ENCODE measurements around the gene CAVIN1. TPM values are rescaled to one million over a fixed set of nuclear protein-coding genes. Genes with fewer than 3 reads are reported as not detected.
"Not testable (repeated sequence)": the region's sequence is repeated elsewhere in the genome, so short reads cannot be mapped to it uniquely, and the experiment has no call there.

The CAVIN1 gene
- total RNA-seq, 1 donor from 2014 or later: 373 TPM

DNA sequence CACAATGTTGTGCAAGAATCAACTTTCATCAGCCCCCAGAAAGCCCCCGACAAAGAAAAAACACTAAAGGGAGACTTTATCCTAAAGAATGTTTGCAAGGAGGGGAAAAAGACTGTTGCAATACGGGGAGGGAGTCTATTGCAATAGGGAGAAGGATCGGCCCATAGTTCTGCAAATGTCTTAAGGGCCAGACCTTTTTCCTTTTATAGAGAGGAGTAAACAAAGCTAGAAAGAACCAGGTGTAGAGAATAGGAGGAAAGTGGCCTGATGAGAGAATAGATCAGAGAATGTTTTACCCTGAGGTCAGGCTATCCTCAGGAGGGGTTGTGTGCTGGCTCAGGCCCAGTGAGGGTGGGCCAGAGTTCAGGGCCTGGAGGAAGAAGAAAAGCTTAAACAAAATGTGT is 8.7 kb upstream of the CAVIN1 start:
- no peak for DNase-seq (ENCODE audit: low read depth)

GRCh38 chr17:42429726-42430447 is 6.8 kb upstream of the CAVIN1 start:
- no peak for DNase-seq (ENCODE audit: low read depth)

- peak; percentile 84 for DNase-seq (ENCODE audit: low read depth)
Observed at GRCh38 chr17:42428141-42428944, 5.3 kb upstream of the CAVIN1 start.

- DNase-seq (ENCODE audit: low read depth): peak; percentile 66
Observed at GRCh38 chr17:42424991-42425610, 2.0 kb upstream of the CAVIN1 start.

- no peak for DNase-seq (ENCODE audit: low read depth)
Observed at GRCh38 chr17:42423766-42424165, 710 bp upstream of the CAVIN1 start.

DNA sequence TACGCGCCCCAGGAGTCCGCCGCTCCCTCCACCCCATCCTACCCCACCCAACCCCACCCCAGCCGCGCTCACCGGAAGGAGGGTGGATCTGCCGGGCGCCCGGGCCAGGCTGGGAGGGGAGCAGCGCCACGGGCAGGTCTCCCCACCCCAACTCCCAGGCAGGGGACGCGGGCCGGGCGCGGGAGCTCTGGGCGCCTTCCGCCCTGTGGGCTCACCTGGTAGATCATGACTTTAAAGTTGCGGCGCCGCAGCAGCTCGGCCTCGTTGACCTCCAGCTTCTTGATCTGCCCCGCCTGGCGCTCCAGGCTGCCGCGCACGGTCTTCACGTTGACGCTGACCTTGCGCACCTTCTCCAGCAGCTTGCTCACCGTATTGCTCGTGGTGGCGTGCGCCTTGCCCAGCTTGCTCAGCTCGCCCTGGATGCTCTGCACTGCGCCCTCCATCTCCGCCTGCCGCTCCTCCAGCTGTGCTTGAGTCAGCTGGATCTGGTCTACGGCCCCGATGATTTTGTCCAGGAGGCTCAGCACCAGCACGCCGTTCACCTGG is 571 bp downstream of the CAVIN1 start:
- no peak for DNase-seq (ENCODE audit: low read depth)

DNA sequence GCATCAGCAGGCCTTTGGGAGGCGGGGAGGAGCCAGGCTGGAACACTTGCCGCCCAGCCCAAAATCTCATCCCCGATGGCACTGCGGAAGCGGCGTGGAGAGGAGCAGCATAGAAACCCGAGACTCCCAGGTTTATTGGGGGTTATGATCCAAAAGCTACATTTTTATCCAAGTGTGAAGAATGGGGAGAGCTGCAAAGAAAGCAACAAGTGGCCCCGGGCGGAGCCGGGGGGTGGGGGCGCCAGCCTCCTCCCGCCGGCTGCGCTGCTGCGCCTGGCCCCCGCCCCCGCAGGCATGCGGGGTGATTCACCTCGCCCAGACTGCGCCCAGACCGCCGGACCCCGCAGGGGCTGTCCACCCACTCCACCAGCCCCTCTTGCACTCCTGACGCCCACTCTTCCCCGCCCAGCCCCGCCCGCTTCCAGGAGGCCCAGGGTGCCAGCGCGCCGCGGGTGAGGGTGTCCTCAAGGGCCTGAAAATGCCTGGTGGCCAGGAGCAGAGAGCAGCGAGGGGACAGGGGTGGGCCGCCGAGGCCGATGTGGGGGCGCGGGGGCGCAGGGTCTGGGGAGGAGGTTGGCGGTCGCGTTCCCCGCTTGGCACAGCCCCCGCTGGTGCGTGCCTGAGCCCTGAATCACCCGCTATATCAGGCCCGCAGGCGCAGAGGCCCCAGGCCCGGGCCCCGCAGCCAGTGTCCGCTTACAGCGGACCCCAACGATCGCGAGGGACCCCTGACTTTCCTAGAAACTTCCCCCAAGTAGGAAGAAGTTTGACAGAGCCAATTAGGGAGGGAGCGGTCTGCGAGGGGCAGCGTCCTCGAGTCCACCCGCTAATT is 1.3 kb downstream of the CAVIN1 start:
- peak; percentile 84 for DNase-seq (ENCODE audit: low read depth)

GRCh38 chr17:42421136-42421506 is 1.9 kb downstream of the CAVIN1 start:
- no peak for DNase-seq (ENCODE audit: low read depth)

DNA sequence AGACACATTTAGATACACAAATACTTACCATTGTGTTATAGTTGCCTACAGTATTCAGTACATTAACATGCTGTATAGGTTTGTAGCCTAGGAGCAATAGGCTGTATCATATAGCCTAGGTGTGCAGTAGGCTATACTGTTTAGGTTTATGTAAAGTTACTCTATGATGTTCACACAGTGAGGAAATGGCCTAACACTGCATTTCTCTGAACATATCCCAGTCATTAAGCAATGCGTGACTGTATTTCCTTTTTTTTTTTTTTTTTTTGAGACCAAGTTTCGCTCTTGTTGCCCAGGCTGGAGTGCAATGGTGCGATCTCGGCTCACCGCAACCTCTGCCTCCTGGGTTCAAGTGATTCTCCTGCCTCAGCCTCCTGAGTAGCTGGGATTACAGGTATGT is 5.1 kb downstream of the CAVIN1 start:
- DNase-seq (ENCODE audit: low read depth): not testable (repeated sequence)

DNA sequence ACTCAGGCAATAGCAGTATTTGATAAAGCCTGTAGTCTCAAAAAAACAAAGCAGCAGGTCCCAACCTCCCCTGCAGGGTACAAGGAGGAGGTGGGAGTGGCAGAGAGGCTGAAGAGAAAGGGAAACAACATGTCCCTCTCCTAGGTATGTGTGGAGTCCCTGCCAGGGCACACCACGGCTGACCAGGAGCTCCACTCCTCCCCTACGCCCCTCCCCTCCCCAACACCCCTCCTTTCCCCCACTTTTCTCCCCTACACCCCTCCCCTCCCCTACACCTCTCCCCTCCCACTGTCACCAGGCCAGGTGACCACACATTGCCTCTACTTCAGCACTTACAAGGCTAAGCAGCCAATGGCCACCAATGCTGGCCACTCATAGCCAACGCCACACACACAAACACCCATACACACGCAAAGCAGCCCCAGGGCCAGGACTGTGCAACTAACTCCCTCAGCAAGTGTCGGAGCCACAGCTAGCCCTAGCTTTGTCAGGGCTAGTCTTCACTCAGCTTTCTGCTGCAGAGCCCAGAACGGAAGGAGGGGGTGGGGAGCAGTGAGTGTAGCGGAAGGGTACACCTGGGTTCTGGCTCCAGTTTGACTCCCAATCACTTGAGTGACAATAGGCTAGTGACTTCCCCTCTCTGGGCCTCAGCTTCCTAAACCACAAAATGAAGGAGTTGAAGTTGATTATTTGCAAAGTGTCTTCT is 8.2 kb downstream of the CAVIN1 start:
- DNase-seq (ENCODE audit: low read depth): no peak

DNA sequence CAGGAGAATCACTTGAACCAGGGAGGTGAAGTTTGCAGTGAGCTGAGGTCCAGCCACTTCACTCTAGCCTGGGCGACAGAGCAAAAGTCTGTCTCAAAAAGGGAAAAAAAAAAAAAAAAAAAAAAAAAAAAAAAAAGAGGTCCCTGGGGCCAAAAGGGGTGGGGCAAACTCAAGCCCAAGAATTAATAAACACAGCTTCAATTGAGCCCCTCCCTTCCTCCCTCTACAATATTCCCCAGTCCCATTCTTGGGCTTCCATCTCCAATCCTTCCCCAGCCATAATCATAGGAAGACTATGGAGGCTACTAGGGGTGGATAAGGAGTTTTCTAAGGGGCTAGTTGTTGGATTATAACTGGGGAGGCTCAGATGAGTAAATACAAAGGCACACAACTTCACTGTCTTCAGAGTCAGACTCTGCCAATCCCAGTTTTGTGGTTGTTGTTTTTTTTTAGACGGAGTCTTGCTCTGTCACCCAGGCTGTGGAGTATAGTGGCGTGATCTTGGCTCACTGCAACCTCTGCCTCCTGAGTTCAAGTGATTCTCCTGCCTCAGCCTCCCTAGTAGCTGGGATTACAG is 9.5 kb downstream of the CAVIN1 start:
- no peak for DNase-seq (ENCODE audit: low read depth)

DNA sequence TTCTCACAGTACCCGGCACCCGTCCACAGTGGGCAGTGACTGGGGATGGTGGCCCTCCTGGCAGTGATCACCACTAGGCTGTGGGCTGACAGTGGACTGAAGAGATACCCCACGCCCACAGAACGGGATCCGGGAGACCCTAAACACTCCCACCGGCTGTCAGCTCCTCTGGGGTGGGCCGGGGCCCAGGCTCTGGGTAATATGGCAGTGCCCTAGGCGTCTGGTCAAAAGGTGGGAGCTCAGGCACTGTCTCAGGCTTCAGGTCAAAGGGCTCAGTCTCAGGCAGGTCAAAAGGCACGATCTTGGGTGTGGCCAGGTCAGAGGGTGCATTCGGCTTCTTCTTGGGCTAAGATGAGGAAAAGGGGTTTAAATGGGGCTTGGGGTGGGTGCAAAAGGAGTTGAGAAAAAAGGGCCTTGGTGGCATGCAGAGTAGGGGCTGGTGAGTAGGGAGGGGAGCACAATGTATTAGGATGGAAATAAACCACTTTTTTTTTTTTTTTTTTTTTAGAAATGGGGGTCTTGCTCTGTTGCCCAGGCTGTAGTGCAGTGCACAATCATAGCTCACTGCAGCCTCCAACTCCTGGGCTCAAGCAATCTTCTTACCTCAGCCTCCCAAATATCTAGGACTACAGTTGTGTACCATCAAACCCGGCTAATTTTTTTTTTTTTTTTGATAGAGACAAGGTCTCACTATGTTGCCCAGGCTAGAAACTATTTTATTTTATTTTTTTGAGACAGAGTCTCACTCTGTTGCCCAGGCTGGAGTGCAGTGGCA is 11.0 kb downstream of the CAVIN1 start:
- DNase-seq (ENCODE audit: low read depth): no peak

GRCh38 chr17:42411361-42411760 is 11.7 kb downstream of the CAVIN1 start:
- DNase-seq (ENCODE audit: low read depth): no peak

GRCh38 chr17:42410319-42410685 is 12.8 kb downstream of the CAVIN1 start:
- DNase-seq (ENCODE audit: low read depth): no peak

DNA sequence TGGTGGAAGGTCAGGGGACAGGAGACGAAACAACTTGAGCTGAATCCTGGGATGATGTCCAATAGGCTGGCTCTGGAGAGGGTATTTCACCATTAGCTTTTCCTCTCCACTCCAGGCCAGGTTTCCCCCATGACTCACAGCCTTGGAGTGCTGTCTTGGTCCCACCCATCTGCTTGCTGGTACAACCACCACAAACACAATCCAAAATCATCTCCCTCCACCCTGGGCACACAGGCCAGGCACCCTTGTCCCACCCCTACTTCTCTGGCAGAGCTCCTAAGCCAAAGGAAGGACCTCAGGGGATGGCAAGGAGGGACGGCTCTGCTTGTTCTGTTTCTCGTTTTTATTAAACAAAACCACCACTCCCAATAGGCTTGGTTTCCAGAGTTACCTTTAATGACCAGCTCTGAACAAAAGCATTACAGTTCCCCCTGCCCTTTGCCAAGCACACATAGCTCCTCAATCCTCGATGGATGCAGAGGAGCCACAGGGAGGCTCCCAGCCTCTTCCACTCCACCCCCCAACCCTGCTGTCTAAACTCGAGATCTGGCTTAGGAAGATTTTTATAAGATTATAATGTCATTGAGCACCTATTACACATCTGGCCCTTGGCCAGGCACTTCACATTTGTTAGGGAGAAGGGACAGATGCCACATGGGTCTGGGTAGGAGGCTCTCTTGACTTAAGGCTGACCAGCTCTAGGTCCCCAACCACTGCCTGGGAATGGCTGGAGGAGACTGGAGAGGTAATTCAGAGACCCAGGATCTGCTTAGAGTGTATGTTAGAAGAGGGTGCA is 13.3 kb downstream of the CAVIN1 start:
- peak; percentile 84 for DNase-seq (ENCODE audit: low read depth)

DNA sequence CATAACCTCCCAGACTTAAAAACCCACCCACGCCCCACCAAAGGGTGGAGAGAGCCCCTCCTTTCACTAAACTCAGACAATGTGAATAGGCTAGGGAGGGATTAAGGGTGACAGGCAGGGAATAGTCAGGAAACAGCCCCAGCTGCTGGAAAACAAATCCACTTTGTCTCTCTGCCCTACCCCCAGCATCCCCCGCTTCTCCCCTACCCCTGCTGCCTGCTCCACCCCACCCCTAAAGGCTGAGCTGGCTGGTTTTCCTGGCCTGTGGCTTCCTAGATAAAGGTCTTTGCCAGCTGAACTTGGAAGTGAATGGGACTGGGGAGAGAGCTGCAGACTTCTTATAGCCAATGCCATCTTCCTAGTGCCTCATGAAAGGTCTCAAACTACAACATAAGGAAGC is 15.0 kb downstream of the CAVIN1 start:
- peak; percentile 68 for DNase-seq (ENCODE audit: low read depth)

- peak; percentile 68 for DNase-seq (ENCODE audit: low read depth)
Observed at GRCh38 chr17:42407289-42407836, 15.7 kb downstream of the CAVIN1 start.

DNA sequence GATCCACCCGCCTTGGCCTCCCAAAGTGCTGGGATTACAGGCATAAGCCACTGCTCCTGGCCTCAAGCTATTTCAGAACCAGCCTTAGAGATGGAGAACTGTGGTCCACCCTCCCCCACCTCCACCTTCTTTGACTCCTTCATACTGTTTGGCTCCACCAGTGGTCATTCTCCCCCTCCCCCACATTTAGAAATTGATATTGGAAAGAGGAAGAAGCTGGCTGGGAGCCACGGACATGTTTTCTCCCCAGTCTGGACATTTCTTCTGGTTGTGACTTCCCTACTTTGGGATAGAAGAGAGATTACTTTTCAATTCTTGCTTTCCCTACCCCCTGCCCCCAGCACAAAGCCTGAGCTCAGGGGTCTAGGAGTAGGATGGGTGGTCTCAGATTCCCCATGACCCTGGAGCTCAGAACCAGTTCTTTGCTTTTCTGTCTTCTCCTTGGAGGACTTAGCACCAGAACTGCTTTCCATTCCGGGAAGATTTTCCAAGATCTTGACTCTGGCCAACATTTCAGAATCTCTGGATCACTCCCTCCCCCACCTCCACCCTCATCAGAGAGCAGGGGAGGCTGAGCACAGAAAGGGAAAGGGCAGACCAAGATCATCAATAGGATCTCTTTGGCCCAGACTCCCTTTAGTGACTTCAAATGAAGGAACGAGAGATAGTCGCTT is 16.3 kb downstream of the CAVIN1 start:
- DNase-seq (ENCODE audit: low read depth): no peak
